GM21526 (cell line): Measurements from ENCODE around the gene DCLRE1A.
A peak's percentile ranks its signal among the peaks of the same experiment; 100 is the strongest.

ENCODE experiments used
- ATAC-seq: cut with Tn5 transposase; IDR thresholded peaks from one replicate; pipeline ENCODE4 v1.9.1; 2021; ENCODE audit warnings: moderate library complexity; ENCODE audit not compliant: unreplicated experiment, low FRiP score

Gene DCLRE1A

DNA sequence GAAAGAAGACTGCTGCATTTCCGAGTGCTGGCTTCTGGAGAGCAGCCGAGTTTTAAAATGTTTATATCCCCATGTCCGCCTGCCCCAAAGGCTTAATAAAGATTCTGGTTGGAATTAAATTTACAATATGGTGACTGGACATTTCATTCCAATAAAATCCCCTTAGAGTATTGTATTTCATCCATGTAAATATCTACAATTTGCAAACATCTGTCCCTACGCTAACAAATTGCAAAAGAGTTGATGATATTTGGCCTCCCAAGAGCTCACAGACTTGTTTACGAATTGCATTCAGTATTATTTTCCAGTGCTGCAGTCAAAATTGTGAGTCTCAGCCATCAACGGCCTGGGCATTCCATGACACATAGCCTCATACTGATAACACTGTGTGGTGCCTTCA, 52.3 kb downstream of the DCLRE1A start:
- ATAC-seq = no peak

DNA sequence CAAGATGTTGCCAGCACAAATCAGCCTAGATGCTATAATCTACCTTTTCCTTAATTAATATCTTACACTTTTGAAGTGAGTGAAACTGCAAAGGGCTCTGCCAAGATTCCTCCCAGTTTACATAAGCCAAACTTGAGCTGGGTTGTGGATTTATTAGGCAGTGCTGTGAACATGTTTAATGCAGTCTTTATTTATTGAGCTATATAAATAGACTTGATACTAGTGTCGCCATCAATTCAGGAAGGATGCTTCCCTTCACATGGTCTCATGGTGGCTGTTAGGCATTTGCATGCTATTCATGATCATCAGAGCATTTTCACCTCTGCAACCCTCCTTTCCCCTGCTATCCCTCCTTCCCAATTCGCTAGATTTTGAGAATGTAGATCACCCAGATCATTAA, 62.2 kb downstream of the DCLRE1A start:
- ATAC-seq = no peak

DNA sequence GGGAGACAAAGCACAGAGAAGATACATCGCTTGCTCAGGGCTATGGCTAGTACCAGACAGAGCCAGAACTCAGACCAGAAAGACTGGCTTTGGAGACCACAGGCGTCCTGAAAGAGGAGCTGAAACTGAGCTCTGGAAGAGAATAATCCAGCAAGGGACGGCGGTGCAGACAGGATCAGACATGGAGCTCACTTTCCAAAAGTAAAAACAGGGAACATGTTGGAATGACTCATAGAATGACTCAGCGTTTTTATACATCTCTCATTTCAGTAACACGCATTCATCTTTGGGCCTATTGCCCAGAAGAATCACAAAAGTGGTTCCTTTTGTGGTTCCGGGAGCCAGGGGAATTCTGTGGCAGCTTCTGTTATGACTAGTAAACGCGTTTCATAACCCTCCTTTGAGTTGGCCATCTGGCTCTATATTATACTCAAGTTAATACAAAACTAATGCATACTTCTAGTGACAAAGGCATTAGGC, 65.2 kb downstream of the DCLRE1A start:
- peak; percentile 50 for ATAC-seq
